H7 (cell line): ENCODE results near the gene TUFT1. TPM values are rescaled to one million over a fixed set of nuclear protein-coding genes. Genes with fewer than 3 reads are reported as not detected.

Source experiments
- DNase-seq: peaks from one replicate; pipeline ENCODE4 v3.0.0; 2012
- H3K27me3 ChIP-seq: 2 replicates; pipeline ENCODE4 v1.6.0; 2011; ENCODE audit warnings: mild to moderate bottlenecking, low read length; ENCODE audit not compliant: control insufficient read depth, insufficient read depth
- H3K36me3 ChIP-seq: replicated peaks from 2 replicates; pipeline ENCODE4 v1.5.1; 2011; ENCODE audit warnings: low read length; ENCODE audit not compliant: control insufficient read depth, insufficient read depth
- H3K4me3 ChIP-seq: 2 replicates; pipeline ENCODE4 v1.5.1; 2011; ENCODE audit warnings: low read depth, mild to moderate bottlenecking, control low read depth, low read length, moderate library complexity; ENCODE audit not compliant: insufficient read depth
- total RNA-seq: library from RNA; depleted of rRNA; stranded (reverse); fragments of >200 nt; shearing (Covaris generic); gene quantifications from 2 replicates; pipeline ENCODE4 v1.2.3, GENCODE V29; 2014

TUFT1 gene
- total RNA-seq, 1 experiment from 2014 or later, result 11.3 TPM

- H3K4me3 ChIP-seq, result peak overlapping the region; percentile 99
- peak; percentile 71 for DNase-seq
- H3K27me3 ChIP-seq, result no peaks in the 10 kb centered on the region; the same call in 1 of the 2 replicates
- peaks cover 15% of the 10 kb centered on the region for H3K36me3 ChIP-seq
Observed at GRCh38 chr1:151539321-151540020, 638 bp upstream of the TUFT1 start.

- Histone ChIP-seq H3K4me3 (peak overlapping the region; percentile 99), H3K27me3 (no peaks in the 10 kb centered on the region; the same call in 1 of the 2 replicates), H3K36me3 (peaks cover 9% of the 10 kb centered on the region)
- peak; percentile 75 for DNase-seq
Observed at GRCh38 chr1:151540982-151541377, 871 bp downstream of the TUFT1 start.

DNA sequence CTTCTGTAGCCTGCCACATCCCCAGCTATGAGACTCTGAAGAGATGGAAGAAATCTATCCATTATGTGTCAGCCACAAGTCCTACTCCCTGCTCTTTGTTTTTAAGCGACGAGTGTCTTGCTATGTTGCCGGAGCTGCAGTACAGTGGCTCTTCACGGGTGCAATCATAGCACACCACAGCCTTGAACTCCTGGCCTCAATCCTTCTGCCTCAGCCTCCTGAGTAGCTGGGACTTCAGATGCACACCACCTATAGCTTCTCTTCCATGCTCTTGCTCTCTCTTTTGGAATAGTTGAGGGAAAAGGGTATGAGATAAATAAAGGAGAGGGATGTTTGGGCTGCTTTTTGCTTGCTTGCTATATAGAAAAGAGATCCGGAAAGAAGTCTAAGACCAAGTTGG lies 1.6 kb downstream of the TUFT1 start:
- peaks cover 5% of the 10 kb centered on the region for H3K36me3 ChIP-seq

GRCh38 chr1:151542710-151543129 lies 2.6 kb downstream of the TUFT1 start:
- Histone ChIP-seq H3K27me3 (no peaks in the 10 kb centered on the region; the same call in 1 of the 2 replicates), H3K36me3 (no peaks in the 10 kb centered on the region; the same call in 1 of the 2 replicates), H3K4me3 (no peak overlapping the region)
- DNase-seq, result no peak

More for the DNA sequence above, 1.6 kb downstream of the TUFT1 start:
- DNase-seq, result no peak
- H3K4me3 ChIP-seq, result no peak overlapping the region; the same call in 1 of the 2 replicates
- no peaks in the 10 kb centered on the region; the same call in 1 of the 2 replicates for H3K27me3 ChIP-seq

- Histone ChIP-seq H3K4me3 (no peak overlapping the region), H3K36me3 (no peaks in the 10 kb centered on the region), H3K27me3 (no peaks in the 10 kb centered on the region; the same call in 1 of the 2 replicates)
- no peak for DNase-seq
Observed at GRCh38 chr1:151545542-151545941, 5.4 kb downstream of the TUFT1 start.

- DNase-seq, result no peak
- Histone ChIP-seq H3K4me3 (no peak overlapping the region), H3K36me3 (no peaks in the 10 kb centered on the region), H3K27me3 (no peaks in the 10 kb centered on the region)
Observed at GRCh38 chr1:151546011-151546925, 6.2 kb downstream of the TUFT1 start.

GRCh38 chr1:151547119-151547899 lies 7.2 kb downstream of the TUFT1 start:
- DNase-seq, result peak; percentile 58
- H3K27me3 ChIP-seq, result no peaks in the 10 kb centered on the region
- H3K36me3 ChIP-seq, result no peaks in the 10 kb centered on the region
- no peak overlapping the region for H3K4me3 ChIP-seq

GRCh38 chr1:151547900-151548230 lies 7.8 kb downstream of the TUFT1 start:
- no peak overlapping the region for H3K4me3 ChIP-seq
- H3K36me3 ChIP-seq, result no peaks in the 10 kb centered on the region
- no peaks in the 10 kb centered on the region for H3K27me3 ChIP-seq
- DNase-seq, result no peak

DNA sequence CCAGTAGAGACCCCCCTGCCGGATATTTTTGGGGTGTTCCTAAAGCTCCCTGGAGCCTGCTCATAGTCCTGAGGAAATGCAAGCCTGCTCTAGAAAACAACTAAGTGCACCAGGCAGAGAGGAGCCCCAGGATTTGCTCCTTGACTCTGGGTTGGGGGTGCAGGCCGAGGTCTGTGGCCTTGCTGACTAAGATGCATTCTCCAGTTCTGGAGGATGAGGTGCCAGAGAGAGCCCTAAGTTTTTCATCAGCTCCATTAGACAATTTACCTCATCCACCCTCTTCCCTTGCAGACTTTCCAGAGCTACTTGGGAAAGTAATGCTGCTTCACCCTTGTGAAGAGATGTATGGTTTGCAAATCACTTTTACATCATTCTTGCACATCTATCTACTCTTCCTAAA lies 9.1 kb downstream of the TUFT1 start:
- no peaks in the 10 kb centered on the region for H3K36me3 ChIP-seq
- H3K4me3 ChIP-seq, result no peak overlapping the region
- no peak for DNase-seq
- H3K27me3 ChIP-seq, result no peaks in the 10 kb centered on the region

DNA sequence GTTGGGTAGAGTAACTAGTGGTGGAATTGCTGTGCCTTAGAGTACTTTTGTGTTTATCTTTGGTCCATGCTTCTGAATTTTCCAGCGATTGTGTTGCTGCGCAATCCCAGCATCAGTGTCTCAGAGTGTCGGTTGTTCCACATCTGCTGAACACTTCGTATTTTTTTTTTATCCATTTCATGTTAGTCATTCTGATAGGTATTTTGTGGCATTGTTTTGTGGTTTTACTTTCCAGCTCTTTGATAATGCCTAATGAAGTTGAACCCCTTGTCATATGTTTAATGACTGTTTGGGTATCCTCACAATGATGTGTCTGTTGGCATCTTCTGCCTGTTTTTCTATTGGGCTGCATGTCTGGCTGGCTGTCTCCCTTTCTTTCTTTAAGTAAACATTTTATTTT lies 13.6 kb downstream of the TUFT1 start:
- H3K4me3 ChIP-seq, result no peak overlapping the region
- no peaks in the 10 kb centered on the region for H3K36me3 ChIP-seq
- H3K27me3 ChIP-seq, result no peaks in the 10 kb centered on the region
- no peak for DNase-seq

DNA sequence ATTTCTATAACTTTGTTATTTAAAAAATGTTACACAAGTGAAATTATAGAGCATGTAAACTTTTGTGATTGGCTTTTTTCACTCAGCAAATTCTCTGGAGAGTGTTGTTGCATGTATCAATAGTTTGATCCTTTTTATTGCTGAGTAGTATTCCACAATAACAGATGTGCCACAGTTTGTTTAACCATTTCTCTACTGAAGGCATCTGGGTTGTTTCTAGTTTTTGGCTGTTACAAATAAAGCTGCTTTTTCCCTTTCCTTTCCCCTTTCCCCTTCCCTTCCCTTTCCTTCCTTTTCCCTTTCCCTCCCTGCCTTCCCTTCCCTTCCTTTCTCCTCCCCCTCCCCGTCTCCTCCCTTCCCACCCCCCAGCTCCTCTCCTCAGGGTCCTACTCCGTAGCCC lies 15.9 kb downstream of the TUFT1 start:
- DNase-seq, result no peak
- no peaks in the 10 kb centered on the region for H3K27me3 ChIP-seq
- H3K36me3 ChIP-seq, result no peaks in the 10 kb centered on the region
- H3K4me3 ChIP-seq, result no peak overlapping the region

DNA sequence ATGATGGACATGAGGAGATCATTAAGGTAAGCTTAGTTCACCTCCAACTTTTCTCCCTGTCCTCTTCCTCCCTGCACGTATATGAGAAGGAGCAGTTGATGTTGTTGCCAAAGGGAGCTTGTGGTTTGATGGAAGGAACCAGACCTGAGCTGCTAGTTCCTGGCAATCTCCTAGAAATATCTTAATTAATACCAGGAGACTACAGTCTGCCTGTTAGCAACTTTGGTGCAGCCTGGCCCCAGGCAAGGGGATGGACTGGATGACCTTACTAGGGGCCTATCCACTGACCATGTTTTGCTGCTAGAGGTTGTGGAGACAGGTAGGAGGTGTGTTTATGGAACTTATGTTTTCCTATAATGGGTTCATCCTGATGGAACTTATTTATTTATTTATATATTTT lies 22.6 kb downstream of the TUFT1 start:
- DNase-seq, result no peak
- H3K36me3 ChIP-seq, result no peaks in the 10 kb centered on the region; the same call in 1 of the 2 replicates
- no peak overlapping the region for H3K4me3 ChIP-seq
- no peaks in the 10 kb centered on the region for H3K27me3 ChIP-seq

DNA sequence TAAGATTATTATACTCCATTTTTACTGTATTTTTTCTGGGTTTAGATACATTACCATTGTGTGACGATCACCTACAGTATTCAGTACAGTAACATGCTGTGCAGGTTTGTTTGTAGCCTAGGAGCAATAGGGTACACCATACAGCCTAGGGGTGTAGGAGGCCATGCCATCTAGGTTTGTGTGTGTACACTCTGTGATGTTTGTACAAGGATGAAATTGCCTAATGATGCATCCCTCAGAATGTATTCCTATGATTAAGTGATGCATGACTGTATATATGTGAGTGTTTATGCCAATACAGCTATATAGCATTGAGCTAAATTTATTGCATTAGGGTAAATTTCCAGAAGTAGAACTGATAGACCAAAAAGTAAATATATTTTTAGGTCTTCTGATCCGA lies 23.3 kb downstream of the TUFT1 start:
- no peak for DNase-seq
- no peaks in the 10 kb centered on the region; the same call in 1 of the 2 replicates for H3K36me3 ChIP-seq
- H3K4me3 ChIP-seq, result no peak overlapping the region
- H3K27me3 ChIP-seq, result no peaks in the 10 kb centered on the region

DNA sequence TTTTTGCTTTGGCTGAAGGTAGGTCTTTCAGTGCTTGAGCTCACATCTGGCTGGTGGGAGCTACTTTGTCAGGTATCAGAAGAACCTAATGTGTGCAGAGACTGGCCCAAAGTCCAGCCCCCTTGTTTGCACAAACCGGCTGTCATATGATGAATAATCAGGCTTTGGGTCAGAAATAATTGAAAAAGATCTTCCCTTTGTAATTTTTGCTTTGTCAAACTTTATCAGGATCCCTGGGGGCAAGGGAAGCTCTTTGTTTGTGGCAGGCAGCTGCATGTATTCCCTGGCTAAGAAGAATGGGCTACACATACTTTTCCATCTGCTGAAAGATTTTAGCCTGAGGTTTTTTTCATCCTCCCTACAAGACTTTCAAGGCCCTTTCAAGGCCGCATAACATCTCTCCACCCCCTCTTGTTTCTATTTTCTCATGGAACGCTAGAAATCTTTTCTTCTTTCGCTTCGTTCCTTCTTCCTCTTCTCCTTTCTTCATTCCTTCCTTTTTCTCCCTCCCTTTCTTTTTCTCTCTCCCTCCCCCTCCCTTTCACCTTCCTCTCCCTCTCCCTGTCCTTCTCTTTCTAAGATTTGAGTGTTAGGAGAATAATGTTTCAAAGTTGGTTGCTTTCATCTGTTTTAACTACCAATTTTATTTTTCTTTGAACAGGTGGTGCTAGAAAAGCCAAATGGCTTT lies 25.5 kb downstream of the TUFT1 start:
- no peaks in the 10 kb centered on the region for H3K27me3 ChIP-seq
- no peak overlapping the region for H3K4me3 ChIP-seq
- H3K36me3 ChIP-seq, result peaks cover 2% of the 10 kb centered on the region; the same call in 1 of the 2 replicates
- no peak for DNase-seq
